Right atrium auricular region (tissue), 2 donors: ENCODE measurements around the gene ABCF3. TPM values are rescaled to one million over a fixed set of nuclear protein-coding genes. Genes with fewer than 3 reads are reported as not detected.

Experiments used
- DNase-seq: peaks from one replicate; pipeline ENCODE4 v3.0.0-alpha.2; 2019; ENCODE audit warnings: low spot score
- H3K27ac ChIP-seq, 2 donors: fragments of 200-600 bp; sonication (generic); 1 replicate in 1 of 2; 2 replicates in 1 of 2; pipeline ENCODE4 v1.5.1; 2016 to 2019
- H3K27me3 ChIP-seq, 2 donors: fragments of 200-600 bp; sonication (generic); one replicate each; pipeline versions ENCODE4 v1.5.1 to v1.6.0; 2017 to 2019
- H3K36me3 ChIP-seq: fragments of 200-600 bp; sonication (generic); one replicate; pipeline ENCODE4 v1.5.1; 2016
- H3K4me1 ChIP-seq, 2 donors: fragments of 200-600 bp; sonication (generic); one replicate each; pipeline versions ENCODE4 v1.5.1 to v1.6.0; 2017 to 2019
- H3K4me3 ChIP-seq, 2 donors: fragments of 200-600 bp; sonication (generic); 1 replicate in 1 of 2; 2 replicates in 1 of 2; pipeline ENCODE4 v1.5.1; 2017 to 2019; ENCODE audit warnings: mild to moderate bottlenecking in 1 of 2, moderate library complexity in 1 of 2
- H3K9me3 ChIP-seq, 2 donors: fragments of 200-600 bp; sonication (generic); one replicate each; pipeline ENCODE4 v1.5.1; 2019
- CTCF ChIP-seq, 2 donors: fragments of 200-600 bp; sonication (generic); IDR thresholded peaks; one replicate each; pipeline ENCODE4 v1.5.1; 2019; ENCODE audit warnings: antibody characterized with exemption in 2 of 2
- total RNA-seq, 2 donors: library from RNA; depleted of rRNA; stranded (reverse); fragments of >200 nt; gene quantifications; one replicate each; pipeline ENCODE4 v1.1.0, GENCODE V29; 2016

ABCF3 gene
- total RNA-seq, 2 donors from 2014 or later = 42.8 to 47.9 TPM

GRCh38 chr3:184177331-184177731 lies 8.7 kb upstream of the ABCF3 start:
- peaks cover 0 to 42% of the 10 kb centered on the region in 2 donors for H3K4me1 ChIP-seq
- no peaks in the 10 kb centered on the region for H3K9me3 ChIP-seq
- no peak for DNase-seq
- no peaks in the 10 kb centered on the region for H3K27me3 ChIP-seq
- H3K36me3 ChIP-seq = peaks cover 55% of the 10 kb centered on the region
- TF ChIP-seq CTCF (IDR thresholded peaks at IDR 0.05) = no peak
- peak overlapping the region in 1 of 2 donors; percentile 100 for H3K4me3 ChIP-seq
- H3K27ac ChIP-seq = peak overlapping the region; percentile 97 to 99

- peaks cover 0 to 42% of the 10 kb centered on the region in 2 donors for H3K4me1 ChIP-seq
- no peak for TF ChIP-seq CTCF (IDR thresholded peaks at IDR 0.05)
- no peaks in the 10 kb centered on the region for H3K27me3 ChIP-seq
- no peaks in the 10 kb centered on the region for H3K9me3 ChIP-seq
- H3K27ac ChIP-seq = peak overlapping the region in 1 of 2 donors; percentile 97
- DNase-seq = no peak
- H3K4me3 ChIP-seq = no peak overlapping the region
- H3K36me3 ChIP-seq = peaks cover 60% of the 10 kb centered on the region
Measured at GRCh38 chr3:184177767-184178306, 8.2 kb upstream of the ABCF3 start.

- Histone ChIP-seq H3K4me1 (peaks cover 0 to 40% of the 10 kb centered on the region in 2 donors), H3K27ac (no peak overlapping the region), H3K36me3 (peaks cover 68% of the 10 kb centered on the region), H3K9me3 (no peaks in the 10 kb centered on the region), H3K4me3 (no peak overlapping the region), H3K27me3 (no peaks in the 10 kb centered on the region)
- no peak for TF ChIP-seq CTCF (IDR thresholded peaks at IDR 0.05)
- DNase-seq = no peak
Measured at GRCh38 chr3:184178521-184179138, 7.4 kb upstream of the ABCF3 start.

GRCh38 chr3:184180165-184180564 lies 5.8 kb upstream of the ABCF3 start:
- Histone ChIP-seq H3K27ac (no peak overlapping the region), H3K36me3 (peaks cover 73% of the 10 kb centered on the region), H3K9me3 (no peaks in the 10 kb centered on the region), H3K4me1 (peaks cover 0 to 36% of the 10 kb centered on the region in 2 donors), H3K4me3 (no peak overlapping the region), H3K27me3 (no peaks in the 10 kb centered on the region)
- no peak for TF ChIP-seq CTCF (IDR thresholded peaks at IDR 0.05)
- DNase-seq = no peak

- Histone ChIP-seq H3K4me3 (no peak overlapping the region), H3K4me1 (peaks cover 0 to 30% of the 10 kb centered on the region in 2 donors), H3K27me3 (no peaks in the 10 kb centered on the region), H3K9me3 (no peaks in the 10 kb centered on the region), H3K27ac (no peak overlapping the region), H3K36me3 (peaks cover 73% of the 10 kb centered on the region)
- TF ChIP-seq CTCF (IDR thresholded peaks at IDR 0.05) = no peak
- no peak for DNase-seq
Measured at GRCh38 chr3:184181596-184181995, 4.4 kb upstream of the ABCF3 start.

GRCh38 chr3:184183679-184184078 lies 2.3 kb upstream of the ABCF3 start:
- peaks cover 67% of the 10 kb centered on the region for H3K36me3 ChIP-seq
- H3K27ac ChIP-seq = no peak overlapping the region
- no peak for TF ChIP-seq CTCF (IDR thresholded peaks at IDR 0.05)

More at GRCh38 chr3:184183679-184184078, 2.3 kb upstream of the ABCF3 start:
- no peaks in the 10 kb centered on the region for H3K9me3 ChIP-seq
- peaks cover 0 to 30% of the 10 kb centered on the region in 2 donors for H3K4me1 ChIP-seq
- no peaks in the 10 kb centered on the region for H3K27me3 ChIP-seq
- no peak for DNase-seq
- H3K4me3 ChIP-seq = no peak overlapping the region
